Neural progenitor cell (in vitro differentiated cells): ENCODE data around the gene NUDT8.

Source experiments
- EZH2 ChIP-seq: fragments of 200-600 bp; sonication (generic); IDR thresholded peaks from 2 replicates; pipeline ENCODE4 v1.6.1; 2017; ENCODE audit warnings: antibody characterized with exemption, mild to moderate bottlenecking, moderate library complexity
- EZH2phosphoT487 ChIP-seq: fragments of 200-600 bp; sonication (generic); IDR thresholded peaks from 2 replicates; pipeline ENCODE4 v1.6.1; 2017; ENCODE audit warnings: antibody characterized with exemption
- TF ChIP-seq, protein P1 (sequence below): fragments of 200-600 bp; sonication (generic); IDR thresholded peaks from 2 replicates; pipeline ENCODE4 v1.5.1; 2017; ENCODE audit warnings: antibody characterized with exemption, mild to moderate bottlenecking

DNA sequence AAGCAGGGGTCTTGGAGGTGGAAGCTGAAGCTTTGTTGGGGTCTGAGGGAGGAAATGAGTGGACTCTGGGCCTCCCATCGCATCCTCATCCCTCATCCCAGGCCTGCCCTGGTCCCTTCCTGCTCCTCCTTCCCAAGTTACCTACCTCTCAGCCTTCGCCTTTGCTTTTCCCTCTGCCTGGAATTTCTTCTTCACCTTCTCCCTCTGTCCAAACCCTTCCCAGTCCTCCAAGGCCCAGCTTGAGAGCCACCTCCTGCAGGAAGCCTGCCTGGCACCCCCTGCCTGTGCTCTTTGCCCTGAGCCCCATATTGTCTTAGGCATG lies 2.1 kb upstream of the NUDT8 start:
- TF ChIP-seq, protein P1, sequence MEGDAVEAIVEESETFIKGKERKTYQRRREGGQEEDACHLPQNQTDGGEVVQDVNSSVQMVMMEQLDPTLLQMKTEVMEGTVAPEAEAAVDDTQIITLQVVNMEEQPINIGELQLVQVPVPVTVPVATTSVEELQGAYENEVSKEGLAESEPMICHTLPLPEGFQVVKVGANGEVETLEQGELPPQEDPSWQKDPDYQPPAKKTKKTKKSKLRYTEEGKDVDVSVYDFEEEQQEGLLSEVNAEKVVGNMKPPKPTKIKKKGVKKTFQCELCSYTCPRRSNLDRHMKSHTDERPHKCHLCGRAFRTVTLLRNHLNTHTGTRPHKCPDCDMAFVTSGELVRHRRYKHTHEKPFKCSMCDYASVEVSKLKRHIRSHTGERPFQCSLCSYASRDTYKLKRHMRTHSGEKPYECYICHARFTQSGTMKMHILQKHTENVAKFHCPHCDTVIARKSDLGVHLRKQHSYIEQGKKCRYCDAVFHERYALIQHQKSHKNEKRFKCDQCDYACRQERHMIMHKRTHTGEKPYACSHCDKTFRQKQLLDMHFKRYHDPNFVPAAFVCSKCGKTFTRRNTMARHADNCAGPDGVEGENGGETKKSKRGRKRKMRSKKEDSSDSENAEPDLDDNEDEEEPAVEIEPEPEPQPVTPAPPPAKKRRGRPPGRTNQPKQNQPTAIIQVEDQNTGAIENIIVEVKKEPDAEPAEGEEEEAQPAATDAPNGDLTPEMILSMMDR, result no peak
- TF ChIP-seq EZH2 (no peak), EZH2phosphoT487 (no peak)
